ENCODE measurements around the gene C4orf17. TPM values are rescaled to one million over a fixed set of nuclear protein-coding genes. Genes with fewer than 3 reads are reported as not detected.

Gene C4orf17
- total RNA-seq, 1 experiment from 2014 or later, result not detected

DNA sequence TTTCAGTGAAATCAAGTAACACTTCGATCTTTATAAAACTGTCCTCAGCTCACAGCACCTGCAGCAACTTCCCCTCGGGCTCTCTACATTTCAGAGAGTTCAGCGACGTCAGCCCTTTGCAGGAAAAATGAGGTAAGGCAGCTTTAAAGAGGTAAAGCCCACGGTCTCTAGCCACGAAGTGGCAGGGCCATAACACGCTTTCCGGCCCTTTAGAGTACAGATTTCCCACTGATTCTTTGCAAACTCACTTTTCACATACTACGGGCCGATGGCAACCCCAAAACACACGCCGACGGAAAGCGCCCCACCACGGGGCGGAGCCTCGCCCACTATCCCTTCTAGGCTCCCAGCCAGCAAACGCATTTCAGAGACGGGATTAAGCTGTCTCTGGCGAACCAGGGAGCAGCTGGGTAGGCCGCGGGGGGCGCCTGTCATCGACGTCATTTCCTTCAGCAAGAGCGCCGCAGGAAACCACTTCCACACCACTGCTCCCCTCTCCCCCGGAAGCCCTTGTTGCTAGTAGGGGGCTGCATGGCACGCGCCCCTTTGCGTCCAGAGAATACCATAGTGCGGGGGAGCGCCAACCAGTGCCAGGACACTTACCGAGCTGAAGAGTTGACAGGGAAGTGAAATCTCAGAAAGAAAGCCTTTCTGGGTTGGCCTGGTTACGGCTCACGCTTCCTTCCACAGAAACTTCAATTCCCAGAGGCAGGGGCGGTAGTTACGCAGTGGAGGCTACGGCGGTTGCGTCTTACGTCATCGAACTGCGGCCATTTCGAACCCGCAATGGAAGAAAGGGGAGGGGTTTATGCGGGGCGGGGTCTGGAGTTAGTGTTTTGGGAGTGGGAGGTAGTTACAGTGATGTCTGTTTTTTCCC, 52.7 kb downstream of the C4orf17 start, which contains the start of gene TRMT10A (continued):
- TF ChIP-seq PRRX2 (CRISPR knock-in tag; IDR thresholded peaks at IDR 0.05) (no peak), OVOL2 (CRISPR knock-in tag; IDR thresholded peaks at IDR 0.05; ENCODE audit: borderline replicate concordance) (no peak), CREB1 (CRISPR knock-in tag; IDR thresholded peaks at IDR 0.05) (peak; percentile 75; the same call in 1 of the 2 replicates), SOX15 (CRISPR knock-in tag; IDR thresholded peaks at IDR 0.05) (no peak), JUN (CRISPR knock-in tag; IDR thresholded peaks at IDR 0.05) (no peak), NFE2L1 (CRISPR knock-in tag; IDR thresholded peaks at IDR 0.05) (no peak), EMX1 (CRISPR knock-in tag; IDR thresholded peaks at IDR 0.05) (no peak), TP53 (CRISPR knock-in tag; IDR thresholded peaks at IDR 0.05) (no peak), IRF2 (CRISPR knock-in tag; IDR thresholded peaks at IDR 0.05; ENCODE audit: borderline replicate concordance, low read depth) (no peak), NFATC4 (CRISPR knock-in tag; IDR thresholded peaks at IDR 0.05) (no peak)
- TF ChIP-seq, protein P1, sequence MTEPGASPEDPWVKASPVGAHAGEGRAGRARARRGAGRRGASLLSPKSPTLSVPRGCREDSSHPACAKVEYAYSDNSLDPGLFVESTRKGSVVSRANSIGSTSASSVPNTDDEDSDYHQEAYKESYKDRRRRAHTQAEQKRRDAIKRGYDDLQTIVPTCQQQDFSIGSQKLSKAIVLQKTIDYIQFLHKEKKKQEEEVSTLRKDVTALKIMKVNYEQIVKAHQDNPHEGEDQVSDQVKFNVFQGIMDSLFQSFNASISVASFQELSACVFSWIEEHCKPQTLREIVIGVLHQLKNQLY (CRISPR knock-in tag; IDR thresholded peaks at IDR 0.05), result no peak
- TF ChIP-seq, protein P2, sequence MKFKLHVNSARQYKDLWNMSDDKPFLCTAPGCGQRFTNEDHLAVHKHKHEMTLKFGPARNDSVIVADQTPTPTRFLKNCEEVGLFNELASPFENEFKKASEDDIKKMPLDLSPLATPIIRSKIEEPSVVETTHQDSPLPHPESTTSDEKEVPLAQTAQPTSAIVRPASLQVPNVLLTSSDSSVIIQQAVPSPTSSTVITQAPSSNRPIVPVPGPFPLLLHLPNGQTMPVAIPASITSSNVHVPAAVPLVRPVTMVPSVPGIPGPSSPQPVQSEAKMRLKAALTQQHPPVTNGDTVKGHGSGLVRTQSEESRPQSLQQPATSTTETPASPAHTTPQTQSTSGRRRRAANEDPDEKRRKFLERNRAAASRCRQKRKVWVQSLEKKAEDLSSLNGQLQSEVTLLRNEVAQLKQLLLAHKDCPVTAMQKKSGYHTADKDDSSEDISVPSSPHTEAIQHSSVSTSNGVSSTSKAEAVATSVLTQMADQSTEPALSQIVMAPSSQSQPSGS (CRISPR knock-in tag; IDR thresholded peaks at IDR 0.05; ENCODE audit: borderline replicate concordance, low read depth), result no peak
- TF ChIP-seq, protein P3, sequence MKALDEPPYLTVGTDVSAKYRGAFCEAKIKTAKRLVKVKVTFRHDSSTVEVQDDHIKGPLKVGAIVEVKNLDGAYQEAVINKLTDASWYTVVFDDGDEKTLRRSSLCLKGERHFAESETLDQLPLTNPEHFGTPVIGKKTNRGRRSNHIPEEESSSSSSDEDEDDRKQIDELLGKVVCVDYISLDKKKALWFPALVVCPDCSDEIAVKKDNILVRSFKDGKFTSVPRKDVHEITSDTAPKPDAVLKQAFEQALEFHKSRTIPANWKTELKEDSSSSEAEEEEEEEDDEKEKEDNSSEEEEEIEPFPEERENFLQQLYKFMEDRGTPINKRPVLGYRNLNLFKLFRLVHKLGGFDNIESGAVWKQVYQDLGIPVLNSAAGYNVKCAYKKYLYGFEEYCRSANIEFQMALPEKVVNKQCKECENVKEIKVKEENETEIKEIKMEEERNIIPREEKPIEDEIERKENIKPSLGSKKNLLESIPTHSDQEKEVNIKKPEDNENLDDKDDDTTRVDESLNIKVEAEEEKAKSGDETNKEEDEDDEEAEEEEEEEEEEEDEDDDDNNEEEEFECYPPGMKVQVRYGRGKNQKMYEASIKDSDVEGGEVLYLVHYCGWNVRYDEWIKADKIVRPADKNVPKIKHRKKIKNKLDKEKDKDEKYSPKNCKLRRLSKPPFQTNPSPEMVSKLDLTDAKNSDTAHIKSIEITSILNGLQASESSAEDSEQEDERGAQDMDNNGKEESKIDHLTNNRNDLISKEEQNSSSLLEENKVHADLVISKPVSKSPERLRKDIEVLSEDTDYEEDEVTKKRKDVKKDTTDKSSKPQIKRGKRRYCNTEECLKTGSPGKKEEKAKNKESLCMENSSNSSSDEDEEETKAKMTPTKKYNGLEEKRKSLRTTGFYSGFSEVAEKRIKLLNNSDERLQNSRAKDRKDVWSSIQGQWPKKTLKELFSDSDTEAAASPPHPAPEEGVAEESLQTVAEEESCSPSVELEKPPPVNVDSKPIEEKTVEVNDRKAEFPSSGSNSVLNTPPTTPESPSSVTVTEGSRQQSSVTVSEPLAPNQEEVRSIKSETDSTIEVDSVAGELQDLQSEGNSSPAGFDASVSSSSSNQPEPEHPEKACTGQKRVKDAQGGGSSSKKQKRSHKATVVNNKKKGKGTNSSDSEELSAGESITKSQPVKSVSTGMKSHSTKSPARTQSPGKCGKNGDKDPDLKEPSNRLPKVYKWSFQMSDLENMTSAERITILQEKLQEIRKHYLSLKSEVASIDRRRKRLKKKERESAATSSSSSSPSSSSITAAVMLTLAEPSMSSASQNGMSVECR (CRISPR knock-in tag; IDR thresholded peaks at IDR 0.05; ENCODE audit: borderline replicate concordance), result 0 out of 2 replicates have a peak, but pooled peaks have one; percentile 76
- TF ChIP-seq, protein P4, sequence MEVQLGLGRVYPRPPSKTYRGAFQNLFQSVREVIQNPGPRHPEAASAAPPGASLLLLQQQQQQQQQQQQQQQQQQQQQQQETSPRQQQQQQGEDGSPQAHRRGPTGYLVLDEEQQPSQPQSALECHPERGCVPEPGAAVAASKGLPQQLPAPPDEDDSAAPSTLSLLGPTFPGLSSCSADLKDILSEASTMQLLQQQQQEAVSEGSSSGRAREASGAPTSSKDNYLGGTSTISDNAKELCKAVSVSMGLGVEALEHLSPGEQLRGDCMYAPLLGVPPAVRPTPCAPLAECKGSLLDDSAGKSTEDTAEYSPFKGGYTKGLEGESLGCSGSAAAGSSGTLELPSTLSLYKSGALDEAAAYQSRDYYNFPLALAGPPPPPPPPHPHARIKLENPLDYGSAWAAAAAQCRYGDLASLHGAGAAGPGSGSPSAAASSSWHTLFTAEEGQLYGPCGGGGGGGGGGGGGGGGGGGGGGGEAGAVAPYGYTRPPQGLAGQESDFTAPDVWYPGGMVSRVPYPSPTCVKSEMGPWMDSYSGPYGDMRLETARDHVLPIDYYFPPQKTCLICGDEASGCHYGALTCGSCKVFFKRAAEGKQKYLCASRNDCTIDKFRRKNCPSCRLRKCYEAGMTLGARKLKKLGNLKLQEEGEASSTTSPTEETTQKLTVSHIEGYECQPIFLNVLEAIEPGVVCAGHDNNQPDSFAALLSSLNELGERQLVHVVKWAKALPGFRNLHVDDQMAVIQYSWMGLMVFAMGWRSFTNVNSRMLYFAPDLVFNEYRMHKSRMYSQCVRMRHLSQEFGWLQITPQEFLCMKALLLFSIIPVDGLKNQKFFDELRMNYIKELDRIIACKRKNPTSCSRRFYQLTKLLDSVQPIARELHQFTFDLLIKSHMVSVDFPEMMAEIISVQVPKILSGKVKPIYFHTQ (CRISPR knock-in tag; IDR thresholded peaks at IDR 0.05), result no peak
- TF ChIP-seq, protein P5, sequence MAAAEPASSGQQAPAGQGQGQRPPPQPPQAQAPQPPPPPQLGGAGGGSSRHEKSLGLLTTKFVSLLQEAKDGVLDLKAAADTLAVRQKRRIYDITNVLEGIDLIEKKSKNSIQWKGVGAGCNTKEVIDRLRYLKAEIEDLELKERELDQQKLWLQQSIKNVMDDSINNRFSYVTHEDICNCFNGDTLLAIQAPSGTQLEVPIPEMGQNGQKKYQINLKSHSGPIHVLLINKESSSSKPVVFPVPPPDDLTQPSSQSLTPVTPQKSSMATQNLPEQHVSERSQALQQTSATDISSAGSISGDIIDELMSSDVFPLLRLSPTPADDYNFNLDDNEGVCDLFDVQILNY (CRISPR knock-in tag; IDR thresholded peaks at IDR 0.05), result 0 out of 2 replicates have a peak, but pooled peaks have one; percentile 47
- TF ChIP-seq, protein P6, sequence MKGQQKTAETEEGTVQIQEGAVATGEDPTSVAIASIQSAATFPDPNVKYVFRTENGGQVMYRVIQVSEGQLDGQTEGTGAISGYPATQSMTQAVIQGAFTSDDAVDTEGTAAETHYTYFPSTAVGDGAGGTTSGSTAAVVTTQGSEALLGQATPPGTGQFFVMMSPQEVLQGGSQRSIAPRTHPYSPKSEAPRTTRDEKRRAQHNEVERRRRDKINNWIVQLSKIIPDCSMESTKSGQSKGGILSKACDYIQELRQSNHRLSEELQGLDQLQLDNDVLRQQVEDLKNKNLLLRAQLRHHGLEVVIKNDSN (CRISPR knock-in tag; IDR thresholded peaks at IDR 0.05), result 0 out of 2 replicates have a peak, but pooled peaks have one; percentile 47
- TF ChIP-seq, protein P7, sequence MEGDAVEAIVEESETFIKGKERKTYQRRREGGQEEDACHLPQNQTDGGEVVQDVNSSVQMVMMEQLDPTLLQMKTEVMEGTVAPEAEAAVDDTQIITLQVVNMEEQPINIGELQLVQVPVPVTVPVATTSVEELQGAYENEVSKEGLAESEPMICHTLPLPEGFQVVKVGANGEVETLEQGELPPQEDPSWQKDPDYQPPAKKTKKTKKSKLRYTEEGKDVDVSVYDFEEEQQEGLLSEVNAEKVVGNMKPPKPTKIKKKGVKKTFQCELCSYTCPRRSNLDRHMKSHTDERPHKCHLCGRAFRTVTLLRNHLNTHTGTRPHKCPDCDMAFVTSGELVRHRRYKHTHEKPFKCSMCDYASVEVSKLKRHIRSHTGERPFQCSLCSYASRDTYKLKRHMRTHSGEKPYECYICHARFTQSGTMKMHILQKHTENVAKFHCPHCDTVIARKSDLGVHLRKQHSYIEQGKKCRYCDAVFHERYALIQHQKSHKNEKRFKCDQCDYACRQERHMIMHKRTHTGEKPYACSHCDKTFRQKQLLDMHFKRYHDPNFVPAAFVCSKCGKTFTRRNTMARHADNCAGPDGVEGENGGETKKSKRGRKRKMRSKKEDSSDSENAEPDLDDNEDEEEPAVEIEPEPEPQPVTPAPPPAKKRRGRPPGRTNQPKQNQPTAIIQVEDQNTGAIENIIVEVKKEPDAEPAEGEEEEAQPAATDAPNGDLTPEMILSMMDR (IDR thresholded peaks at IDR 0.05), result no peak
- TF ChIP-seq, protein P8, sequence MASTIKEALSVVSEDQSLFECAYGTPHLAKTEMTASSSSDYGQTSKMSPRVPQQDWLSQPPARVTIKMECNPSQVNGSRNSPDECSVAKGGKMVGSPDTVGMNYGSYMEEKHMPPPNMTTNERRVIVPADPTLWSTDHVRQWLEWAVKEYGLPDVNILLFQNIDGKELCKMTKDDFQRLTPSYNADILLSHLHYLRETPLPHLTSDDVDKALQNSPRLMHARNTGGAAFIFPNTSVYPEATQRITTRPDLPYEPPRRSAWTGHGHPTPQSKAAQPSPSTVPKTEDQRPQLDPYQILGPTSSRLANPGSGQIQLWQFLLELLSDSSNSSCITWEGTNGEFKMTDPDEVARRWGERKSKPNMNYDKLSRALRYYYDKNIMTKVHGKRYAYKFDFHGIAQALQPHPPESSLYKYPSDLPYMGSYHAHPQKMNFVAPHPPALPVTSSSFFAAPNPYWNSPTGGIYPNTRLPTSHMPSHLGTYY (CRISPR knock-in tag; IDR thresholded peaks at IDR 0.05), result no peak
- TF ChIP-seq, protein P9, sequence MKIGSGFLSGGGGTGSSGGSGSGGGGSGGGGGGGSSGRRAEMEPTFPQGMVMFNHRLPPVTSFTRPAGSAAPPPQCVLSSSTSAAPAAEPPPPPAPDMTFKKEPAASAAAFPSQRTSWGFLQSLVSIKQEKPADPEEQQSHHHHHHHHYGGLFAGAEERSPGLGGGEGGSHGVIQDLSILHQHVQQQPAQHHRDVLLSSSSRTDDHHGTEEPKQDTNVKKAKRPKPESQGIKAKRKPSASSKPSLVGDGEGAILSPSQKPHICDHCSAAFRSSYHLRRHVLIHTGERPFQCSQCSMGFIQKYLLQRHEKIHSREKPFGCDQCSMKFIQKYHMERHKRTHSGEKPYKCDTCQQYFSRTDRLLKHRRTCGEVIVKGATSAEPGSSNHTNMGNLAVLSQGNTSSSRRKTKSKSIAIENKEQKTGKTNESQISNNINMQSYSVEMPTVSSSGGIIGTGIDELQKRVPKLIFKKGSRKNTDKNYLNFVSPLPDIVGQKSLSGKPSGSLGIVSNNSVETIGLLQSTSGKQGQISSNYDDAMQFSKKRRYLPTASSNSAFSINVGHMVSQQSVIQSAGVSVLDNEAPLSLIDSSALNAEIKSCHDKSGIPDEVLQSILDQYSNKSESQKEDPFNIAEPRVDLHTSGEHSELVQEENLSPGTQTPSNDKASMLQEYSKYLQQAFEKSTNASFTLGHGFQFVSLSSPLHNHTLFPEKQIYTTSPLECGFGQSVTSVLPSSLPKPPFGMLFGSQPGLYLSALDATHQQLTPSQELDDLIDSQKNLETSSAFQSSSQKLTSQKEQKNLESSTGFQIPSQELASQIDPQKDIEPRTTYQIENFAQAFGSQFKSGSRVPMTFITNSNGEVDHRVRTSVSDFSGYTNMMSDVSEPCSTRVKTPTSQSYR (CRISPR knock-in tag; IDR thresholded peaks at IDR 0.05), result 0 out of 2 replicates have a peak, but pooled peaks have one; percentile 25
- TF ChIP-seq, protein P10, sequence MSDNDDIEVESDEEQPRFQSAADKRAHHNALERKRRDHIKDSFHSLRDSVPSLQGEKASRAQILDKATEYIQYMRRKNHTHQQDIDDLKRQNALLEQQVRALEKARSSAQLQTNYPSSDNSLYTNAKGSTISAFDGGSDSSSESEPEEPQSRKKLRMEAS (CRISPR knock-in tag; IDR thresholded peaks at IDR 0.05), result peak; percentile 75; the same call in 1 of the 2 replicates
